ENCODE measurements around the gene BAZ1A.
A peak's percentile ranks its signal among the peaks of the same experiment; 100 is the strongest.

The BAZ1A gene, protein sequence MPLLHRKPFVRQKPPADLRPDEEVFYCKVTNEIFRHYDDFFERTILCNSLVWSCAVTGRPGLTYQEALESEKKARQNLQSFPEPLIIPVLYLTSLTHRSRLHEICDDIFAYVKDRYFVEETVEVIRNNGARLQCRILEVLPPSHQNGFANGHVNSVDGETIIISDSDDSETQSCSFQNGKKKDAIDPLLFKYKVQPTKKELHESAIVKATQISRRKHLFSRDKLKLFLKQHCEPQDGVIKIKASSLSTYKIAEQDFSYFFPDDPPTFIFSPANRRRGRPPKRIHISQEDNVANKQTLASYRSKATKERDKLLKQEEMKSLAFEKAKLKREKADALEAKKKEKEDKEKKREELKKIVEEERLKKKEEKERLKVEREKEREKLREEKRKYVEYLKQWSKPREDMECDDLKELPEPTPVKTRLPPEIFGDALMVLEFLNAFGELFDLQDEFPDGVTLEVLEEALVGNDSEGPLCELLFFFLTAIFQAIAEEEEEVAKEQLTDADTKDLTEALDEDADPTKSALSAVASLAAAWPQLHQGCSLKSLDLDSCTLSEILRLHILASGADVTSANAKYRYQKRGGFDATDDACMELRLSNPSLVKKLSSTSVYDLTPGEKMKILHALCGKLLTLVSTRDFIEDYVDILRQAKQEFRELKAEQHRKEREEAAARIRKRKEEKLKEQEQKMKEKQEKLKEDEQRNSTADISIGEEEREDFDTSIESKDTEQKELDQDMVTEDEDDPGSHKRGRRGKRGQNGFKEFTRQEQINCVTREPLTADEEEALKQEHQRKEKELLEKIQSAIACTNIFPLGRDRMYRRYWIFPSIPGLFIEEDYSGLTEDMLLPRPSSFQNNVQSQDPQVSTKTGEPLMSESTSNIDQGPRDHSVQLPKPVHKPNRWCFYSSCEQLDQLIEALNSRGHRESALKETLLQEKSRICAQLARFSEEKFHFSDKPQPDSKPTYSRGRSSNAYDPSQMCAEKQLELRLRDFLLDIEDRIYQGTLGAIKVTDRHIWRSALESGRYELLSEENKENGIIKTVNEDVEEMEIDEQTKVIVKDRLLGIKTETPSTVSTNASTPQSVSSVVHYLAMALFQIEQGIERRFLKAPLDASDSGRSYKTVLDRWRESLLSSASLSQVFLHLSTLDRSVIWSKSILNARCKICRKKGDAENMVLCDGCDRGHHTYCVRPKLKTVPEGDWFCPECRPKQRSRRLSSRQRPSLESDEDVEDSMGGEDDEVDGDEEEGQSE (N-terminal part only)

DNA sequence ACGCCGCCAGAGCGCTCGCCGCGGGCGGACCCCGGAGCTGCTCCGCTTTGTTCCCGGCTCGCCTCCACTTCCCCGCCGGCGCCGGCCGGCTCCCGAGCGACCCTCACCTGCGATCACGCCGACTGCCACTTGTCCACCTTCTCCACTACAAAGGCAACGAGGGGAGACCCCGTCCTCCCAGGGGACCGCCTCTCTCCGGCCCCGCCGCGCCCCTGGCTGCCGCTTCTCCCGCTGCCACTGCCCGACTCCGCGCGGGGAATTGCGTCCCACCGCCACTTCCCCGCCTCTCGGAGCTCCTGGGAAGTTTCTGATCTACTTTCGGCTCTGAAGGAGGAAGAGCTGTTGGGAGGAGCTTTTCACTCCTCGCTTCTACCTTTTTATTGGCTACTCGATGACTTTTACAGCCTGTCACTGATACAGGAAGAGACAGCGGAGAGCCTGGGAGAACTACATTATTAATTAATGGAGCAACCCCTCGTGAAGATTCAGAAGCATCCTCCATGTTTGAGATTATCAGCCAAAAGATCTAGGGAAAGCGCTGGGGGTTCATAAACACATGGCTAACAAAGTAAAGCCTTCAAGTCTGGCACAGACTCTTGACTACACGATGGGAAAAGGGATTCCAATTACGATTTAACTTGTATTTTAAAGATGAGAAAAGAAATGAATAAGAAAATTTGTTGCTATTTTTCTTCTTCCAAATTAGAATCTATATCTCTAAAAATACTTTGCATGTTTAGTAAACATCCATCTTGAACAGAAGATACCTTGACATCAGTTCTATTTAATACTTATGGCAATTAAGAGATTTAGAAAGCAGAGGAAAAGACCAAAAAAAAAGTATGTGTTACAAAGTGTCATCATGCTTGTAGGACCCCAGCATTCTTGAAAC lies at the start of gene BAZ1A:
TSS of gene BAZ1A (minus strand) at position 330 of the 892 bp plus-strand sequence. CDS start 756 bp downstream, outside the sequence.
- peak; percentile 95 for DNase-seq

DNA sequence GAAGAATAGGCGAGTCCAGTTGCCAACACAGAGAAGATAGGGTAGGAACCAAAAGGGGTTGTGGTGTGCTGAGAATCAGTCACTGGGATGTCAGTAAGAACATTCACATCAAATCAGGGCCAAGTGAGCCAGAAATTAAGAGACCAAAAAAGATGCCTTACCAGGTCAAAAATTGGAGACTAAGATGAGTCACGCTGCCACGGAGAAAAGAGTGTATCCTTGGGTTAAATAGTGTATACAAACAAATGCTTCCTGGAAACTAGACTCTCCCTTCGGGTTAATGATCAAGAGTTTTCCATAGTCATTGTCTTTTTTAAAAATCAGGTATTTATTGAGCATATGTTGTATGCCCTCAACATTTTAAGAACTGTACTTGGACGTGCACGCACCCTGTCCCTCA lies 45.2 kb upstream of the BAZ1A start:
- DNase-seq: peak; percentile 8

DNA sequence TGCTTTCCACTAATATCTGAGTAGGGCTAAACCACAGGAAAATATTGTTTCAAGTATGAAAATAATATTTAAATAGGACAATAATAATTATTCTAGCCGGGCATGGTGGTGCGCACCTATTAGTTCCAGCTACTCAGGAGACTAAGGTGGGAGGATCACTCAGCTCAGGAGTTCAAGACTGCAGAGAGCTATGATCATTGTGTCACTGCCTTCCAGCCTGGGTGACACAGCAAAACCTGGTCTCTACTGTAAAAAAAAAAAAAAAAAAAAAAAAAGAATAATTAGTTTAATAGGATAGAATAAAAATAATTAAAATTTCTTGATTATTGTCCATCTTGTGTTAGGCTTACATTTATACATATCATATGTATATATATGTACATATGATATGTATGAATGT lies 38.5 kb upstream of the BAZ1A start:
- DNase-seq: no peak

DNA sequence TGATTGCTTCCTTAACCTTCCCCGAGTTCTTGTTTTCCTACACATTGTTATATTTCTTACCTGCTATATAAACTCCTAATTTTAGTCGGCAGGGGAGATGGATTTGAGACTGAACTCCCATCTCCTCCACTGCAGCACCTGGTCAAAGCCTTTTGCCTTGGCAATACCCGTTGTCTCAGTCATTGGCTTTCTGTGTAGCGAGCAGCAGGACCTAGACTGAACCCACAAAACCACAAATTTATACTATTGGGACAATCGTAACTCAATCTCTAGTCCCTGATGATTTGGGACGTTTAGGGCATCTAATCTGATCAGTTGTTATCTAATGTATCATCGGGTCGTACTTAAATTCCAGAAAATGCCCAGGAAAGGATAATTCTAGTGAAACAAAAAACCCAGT lies 37.8 kb upstream of the BAZ1A start:
- no peak for DNase-seq

DNA sequence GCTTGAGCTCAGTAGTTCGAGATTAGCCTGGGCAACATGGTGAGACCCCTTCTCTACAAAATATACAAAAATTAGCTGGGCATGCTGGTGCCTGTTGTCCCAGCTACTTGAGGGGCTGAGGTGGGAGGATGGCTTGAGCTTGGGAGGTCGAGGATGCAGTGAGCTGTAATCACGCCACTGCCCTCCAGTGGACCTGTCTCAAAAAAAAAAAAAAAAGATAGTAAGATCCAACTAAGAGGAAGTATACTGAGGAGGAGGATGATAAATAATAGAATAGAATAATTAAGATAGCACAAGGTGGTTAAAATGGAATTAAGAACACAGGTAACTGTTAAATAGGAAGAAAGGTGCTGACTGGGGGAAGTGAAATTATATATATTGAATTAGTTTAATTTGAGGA lies 37.0 kb upstream of the BAZ1A start:
- peak; percentile 3 for DNase-seq

DNA sequence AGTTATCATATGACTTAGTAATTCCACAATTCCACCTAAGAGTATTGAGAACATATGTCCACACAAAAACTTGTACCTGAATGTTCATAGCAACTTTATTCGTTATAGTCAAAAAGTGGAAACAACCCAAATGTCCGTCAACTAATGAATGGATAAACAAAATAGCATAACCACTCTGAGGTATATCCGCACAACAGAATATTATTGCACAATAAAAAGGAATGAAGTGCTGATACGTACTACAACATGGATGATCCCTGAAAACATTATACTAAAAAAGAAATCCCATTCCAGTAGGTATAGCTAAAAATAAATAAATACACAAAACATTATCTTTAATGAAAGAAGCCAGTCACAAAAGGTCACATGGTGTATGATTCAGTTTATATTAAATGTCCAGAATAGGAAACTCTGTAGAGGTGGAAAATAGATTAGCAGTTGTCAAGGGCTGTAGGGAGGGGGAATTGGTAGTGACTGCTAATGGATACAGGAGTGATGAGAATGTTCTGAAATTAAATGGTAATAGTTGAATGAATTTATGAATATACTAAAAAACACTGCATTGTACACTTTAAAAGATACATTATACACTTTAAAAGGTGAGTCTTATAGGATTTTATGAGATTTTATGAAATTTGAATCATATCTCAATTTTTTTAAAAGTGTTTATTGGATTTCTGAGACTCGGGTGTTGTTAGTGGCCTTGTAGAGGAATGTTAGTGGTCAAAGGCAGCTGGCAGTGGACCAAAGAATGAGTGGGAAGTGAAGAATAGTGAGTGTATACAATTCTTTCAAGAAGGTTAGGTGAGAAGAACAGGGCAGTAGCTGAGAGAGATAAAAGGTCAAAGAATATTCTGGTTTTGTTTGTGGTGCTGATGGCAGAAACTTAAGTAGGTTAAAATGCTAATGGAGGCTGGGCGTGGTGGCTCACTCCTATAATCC lies 36.3 kb upstream of the BAZ1A start:
- DNase-seq: peak; percentile 62

DNA sequence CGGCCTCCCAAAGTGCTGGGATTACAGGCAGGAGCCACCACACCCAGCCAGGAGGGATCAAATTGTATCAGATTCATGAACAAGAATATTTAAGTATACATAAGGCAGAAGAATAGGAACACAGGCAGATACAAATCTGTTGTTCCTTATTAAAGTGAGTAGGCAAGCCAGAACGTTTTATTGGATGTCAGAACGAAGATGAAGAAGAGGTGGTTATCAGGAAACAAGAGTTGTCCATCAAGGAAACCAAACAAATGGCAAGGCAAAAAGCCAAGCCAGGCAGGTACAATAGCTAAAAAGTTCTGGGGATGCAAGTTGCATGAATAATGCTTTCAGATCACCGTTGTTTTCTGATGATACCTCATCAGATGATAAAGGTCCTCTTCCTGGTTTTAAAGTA lies 31.1 kb upstream of the BAZ1A start:
- no peak for DNase-seq

DNA sequence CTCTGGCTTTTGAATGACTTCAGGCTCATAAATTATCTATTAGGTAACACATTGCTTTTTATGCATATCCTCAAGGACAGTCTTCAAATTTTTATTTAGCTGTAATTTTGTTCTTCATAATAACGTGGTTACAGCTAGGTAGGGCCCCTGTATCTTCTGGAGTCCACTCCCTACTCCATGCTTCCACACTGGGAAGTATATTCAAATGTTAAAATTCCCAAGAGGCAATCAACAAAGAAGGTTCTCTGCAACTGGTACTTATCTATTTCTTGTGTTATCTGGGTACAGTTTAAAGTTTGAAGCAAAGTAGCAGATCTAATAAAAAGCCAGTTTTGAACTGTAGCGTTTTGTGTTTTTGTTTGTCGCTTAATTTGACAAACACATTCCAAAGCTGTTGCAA lies 20.1 kb upstream of the BAZ1A start:
- no peak for DNase-seq

DNA sequence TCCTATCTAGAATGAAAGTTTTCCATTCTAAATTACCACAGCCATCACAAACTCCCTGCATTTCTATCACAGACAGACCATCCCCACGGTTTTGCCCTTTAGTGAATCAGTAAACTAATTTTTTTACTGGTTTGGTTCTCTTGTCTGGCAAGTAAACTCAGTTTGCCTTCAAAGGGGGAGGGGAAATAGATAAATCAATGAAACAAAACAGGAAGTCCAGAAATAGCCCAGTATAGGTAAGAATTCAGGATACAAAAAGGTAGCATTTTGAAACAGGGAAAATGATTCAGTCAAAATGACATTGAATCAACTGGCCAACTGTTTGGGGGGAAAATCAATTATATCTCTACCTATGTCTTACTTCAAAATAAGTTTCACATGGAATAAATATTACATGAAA lies 15.8 kb upstream of the BAZ1A start:
- no peak for DNase-seq

DNA sequence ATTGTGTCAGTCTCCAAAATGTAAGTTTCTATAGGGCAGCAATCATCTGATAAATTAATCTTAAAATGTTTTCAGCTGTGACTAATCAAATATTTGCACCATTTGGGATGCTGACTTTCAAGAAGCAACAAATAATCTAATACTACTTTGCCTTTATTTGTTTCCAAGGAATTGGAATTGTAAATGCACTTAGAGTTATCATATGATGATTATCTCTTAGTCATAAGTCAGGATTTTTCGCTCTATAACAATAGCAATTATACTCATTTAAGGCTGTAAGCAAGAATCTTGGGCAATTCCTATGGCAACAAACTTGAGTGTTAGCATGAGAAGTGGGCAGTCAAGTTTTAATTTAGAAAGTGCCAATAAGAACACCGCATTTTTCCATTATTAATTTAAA lies 13.0 kb upstream of the BAZ1A start:
- DNase-seq: no peak

DNA sequence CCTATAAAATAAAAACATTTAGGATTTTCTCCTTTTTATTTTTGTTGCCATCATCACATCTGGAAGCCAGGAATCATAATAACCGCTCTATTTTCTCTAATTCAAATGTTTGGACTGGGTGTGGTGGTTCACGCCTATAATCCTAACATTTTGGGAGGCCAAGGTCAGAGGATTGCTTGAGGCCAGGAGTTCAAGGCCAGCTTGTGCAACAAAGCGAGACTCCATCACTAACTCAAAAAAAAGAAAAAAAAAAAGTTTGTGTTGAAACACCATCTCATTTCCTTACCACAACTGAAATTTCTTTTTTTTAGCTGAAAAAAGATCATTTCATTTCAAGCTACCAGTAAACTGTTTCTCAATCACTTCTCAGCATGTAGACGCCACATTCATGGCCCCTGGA lies 8.8 kb upstream of the BAZ1A start:
- DNase-seq: no peak

DNA sequence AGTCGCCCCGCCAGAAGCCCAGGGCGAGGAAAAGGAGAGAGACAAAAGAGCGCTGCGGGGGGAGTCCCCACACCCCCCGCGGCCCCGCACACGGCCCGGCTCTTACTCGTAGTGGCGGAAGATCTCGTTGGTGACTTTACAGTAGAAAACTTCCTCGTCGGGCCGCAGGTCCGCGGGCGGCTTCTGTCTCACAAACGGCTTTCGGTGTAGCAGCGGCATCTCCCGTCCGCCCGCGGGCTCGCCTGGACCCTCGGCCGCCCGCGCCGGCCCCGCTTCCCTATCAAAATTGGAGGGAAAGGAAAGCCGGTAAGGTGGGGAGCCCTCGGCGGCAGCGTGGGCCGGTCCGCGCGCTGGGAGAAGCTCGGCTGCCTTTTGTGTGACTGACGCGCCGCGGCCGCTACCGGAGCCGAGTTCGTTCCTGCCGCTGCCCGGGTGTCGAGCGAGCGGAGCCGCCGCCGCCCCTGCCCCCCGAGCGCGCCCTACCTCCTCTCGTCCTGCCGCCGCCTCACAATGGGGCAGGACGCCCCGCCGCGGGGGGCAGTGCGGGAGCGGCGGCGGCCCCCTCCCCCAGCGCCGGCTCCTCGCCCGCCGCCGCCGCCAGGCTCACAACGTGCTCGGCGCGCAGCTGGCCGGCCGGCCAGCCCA lies 652 bp downstream of the BAZ1A start:
- peak; percentile 51 for DNase-seq

DNA sequence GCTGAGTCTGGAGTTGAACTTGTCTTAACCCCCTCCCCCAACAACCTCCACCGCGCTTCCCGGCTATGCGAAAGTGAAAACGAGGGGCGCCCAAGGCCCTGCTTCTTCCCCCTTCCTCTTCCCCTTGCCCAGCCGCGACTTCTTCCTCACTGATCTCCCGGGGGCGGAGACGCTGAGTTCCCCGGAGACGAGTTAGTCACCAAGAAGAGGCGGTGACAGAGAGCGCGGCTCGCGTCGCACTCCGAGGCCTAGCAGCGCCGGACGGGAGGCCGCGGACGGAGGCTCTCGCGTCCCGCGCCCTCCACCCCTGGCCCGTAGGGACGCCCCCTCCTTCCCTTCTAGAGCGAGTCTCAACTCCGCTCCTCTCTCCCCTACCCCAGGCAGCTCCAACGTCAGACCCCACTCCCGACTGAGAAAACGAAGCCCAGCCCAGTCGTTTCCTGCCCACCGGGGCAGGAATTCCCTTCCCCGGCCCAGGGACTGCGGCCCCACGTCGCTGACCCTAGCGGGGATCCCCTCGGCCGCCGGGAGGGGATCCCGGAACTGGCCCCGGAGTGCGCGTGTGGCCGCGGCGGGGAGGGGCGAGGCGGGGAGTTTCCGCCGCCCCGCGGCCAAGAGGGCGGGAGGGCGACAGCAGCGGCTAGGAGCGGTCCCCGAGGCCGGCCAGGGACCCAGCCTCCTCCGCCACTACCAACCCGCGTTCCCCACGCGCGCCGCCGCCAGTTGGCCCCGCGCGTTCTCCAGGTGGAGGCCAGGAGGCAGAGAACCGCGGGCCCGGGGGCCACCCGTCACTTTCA lies 1.4 kb downstream of the BAZ1A start:
- DNase-seq: peak; percentile 90

DNA sequence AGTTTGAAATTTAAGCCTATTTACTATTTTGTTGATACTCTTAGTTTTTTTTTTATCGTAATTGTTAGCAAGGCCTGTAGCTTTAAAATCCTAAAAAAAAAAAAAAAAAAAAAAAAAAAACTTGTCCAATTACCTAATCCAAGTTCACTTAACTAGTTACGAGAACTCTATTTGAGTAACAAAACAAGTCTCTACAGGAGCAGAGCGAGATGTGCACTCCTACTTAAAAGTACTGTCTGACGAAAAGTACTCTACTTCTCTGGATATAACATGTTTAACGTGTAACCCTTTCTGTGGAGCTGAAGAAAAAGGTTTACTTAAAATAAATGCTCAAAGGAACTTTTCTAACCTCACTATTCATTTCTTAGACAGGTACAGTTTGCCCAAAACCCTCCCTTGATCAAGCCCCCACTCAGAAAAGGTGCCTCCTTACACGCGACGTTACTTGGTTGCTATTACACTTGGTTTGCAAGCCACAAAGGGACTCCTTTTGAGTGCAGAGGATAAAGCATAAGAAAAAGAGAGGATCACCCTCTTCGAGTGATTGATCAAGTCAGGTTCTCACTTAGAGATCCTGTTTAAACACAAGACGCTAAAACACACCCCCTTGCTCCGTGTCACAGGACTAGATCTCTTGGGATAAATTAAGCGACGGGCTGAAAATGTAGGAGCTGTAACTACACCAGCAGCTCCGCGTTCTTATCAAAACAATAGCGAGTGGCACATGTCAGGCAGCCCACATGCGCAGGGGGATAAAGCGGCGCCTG lies 2.2 kb downstream of the BAZ1A start:
- DNase-seq: peak; percentile 21

DNA sequence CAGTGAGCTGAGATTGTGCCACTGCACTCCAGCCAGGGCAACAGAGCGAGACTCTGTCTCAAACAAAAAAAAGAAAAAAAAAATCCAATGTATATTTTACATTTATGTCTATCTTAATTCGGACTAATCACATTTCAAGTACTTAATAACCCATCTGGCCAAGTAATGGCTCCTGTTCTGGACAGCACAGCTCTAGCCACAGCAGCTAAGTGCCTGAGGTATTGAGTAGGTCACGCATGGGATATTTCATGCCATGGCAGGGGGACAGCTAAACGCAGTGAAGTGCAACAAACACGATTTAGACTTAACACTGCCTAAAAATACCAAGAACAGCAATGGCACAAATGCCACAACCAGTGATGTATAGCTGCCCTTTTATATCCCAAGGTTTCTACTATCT lies 8.0 kb downstream of the BAZ1A start:
- DNase-seq: no peak

DNA sequence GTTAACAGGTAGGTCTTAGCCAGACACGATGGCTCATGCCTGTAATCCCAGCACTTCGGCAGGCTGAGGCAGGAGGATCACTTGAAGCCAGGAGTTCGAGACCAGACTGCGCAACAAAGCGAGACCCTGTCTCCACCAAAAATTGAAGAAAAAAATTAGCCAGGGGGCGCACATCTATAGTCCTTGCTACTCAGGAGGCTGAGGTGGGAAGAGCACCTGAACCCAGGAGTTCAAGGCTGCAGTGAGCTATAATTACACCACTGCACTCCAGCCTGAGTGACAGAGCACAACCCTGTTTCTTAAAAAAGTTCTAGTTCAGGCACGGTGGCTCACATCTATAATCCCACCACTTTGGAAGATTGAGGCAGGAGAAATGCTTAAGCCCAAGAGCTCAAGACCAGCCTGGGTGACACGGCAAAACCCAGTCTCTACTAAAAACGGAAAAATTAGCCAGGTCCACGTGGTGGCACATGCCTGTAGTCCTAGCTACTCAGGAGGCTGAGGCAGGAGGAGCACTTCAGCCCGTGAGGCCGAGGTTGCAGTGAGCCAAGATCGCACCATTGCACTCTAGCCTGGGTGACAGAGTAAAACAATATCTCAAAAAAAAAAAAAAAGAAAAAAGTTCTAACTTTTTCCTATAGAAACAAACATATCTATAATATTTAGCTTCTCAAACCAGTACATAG lies 9.1 kb downstream of the BAZ1A start:
- no peak for DNase-seq

DNA sequence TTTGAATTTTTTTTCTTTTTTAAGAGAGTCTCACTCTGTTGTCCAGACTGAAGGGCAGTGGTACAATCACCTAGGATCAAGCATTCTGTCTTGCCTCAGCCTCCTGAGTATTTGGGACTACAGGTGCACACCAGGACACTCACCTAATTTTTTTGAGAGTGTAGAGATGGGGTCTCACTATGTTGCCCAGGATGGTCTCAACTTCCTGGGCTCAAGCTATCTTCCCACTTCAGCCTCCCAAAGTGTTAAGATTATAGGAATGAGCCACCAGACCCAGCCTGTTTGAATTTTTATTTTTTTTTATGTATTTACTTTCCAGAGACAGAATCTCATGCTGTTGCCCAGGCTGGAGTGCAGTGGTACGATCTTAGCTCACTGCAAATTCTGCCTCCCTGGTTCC lies 11.3 kb downstream of the BAZ1A start:
- DNase-seq: no peak

DNA sequence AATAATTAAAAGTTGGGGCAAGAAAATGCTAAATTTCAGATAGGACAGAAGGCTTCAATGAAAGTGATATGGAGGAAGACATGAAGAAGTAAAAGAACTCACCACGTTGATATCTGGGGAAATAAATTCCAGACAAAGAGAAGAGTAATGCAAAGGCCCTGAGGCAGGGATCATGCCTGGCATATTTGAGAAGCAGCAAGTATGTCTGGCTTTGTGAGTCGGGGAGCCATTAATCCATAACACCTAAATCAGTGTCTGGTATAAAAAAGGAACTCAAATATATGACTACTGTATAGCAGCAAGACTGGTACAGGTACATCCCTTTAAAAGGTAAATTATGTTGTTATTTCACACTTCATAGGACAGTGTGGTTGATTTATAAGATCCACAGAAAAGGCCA lies 16.4 kb downstream of the BAZ1A start:
- no peak for DNase-seq

All from EL (cell line).